ENCODE results near the gene PRELP.
A peak's percentile ranks its signal among the peaks of the same experiment; 100 is the strongest.

The PRELP gene

DNA sequence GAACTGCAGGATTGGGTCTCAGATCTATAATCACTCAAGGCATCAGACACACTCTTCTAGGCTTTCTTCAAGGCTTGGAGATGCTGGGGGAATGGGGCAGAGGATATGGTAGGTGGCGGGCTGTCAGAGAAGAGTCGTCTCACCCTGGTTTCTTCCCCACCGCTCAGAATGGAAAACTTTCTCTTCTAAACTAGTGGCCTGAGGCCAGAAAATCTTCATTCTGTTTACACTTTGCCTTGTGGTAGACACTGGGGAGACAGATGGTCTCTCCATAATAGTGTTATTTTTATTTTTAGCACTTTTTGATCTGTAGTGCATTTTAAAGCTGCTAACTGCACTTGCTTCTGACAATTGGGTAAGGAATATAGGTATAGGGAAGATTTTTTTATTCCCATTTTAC, 2.6 kb downstream of the PRELP start:
- no peak for DNase-seq (ENCODE audit: low spot score)

DNA sequence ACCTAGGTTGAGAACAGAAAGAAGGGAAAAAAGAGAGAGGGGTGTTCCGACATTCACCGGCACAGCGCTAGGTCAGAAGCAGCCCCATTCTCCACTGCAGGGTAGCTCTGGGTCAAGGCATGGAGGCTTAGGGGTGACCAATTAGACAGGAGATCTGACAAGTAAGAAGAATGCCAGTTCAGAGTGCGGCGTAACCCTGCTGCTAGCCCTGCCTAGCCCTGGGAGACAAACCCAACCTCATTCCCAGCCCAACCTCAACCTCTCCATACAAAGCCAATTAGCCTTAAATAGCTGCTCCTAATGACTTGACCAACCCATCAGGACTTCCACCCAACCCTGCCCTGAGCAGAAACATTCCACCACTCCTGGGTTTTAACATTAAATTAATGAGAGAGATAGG, 3.4 kb downstream of the PRELP start:
- DNase-seq (ENCODE audit: low spot score) = no peak

DNA sequence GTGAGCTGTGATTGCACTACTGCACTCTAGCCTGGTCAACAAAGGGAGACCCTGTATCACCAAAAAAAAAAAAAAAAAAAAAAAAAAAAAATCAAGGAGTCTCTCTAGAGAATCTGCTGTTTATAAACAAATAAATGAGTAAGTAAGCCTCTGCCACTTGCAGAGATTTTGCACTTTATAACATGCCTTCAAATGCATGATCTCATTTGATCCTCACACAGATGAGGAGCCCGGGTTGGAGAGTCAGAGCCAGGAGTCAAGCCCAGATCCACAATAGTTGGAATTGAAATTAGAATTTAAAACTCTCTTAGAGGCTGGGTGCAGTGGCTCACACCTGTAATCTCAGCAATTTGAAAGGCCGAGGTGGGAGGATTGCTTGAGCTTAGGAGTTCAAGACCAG, 4.0 kb downstream of the PRELP start:
- DNase-seq (ENCODE audit: low spot score) = no peak

DNA sequence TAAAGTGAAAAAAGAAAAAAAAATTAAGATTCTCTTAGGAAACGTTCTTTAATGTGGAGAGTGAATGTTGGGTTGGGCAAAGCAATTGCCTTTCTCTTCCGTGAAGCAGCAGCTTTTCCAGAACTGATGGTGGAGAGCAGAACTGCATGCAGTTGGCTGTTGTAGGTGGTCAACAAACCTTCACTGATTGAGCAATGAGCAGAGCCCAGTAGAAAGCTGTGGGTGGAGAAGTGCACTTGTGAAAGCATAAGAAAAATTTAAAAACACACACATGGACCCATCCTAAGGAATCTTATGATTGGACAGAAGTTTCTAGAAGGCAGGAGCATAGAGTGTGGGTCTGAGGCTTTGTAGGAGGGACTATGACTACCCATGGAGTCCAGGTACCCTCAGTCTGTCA, 4.5 kb downstream of the PRELP start:
- DNase-seq (ENCODE audit: low spot score) = no peak

DNA sequence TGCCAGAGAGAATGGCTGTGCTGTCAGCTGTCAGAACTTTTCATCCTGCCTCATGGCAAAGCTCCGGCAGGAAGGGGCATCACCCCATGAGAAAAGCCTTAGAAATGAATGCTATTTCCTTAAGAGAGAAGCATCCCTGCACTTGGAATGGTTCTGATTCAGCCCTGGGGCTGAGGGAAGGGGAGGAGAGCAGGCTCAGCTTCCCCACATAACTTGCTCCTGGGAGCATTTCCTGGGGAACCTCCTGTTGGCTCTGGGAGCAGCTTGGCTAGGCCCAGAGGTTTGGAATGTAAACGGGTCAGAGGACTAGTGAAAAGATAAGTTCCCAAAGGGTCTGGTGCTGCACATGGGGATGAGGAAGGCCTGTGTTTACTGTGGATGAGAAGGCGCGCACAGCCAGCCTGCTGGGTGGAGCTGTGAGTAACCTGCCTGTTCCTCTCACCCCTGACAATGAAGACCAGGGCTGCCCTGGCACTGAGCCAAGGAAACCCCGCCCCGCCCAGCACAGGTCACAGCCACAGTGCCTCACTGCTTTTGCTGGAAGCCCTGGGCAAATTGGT, 5.0 kb downstream of the PRELP start:
- DNase-seq (ENCODE audit: low spot score) = peak; percentile 8

DNA sequence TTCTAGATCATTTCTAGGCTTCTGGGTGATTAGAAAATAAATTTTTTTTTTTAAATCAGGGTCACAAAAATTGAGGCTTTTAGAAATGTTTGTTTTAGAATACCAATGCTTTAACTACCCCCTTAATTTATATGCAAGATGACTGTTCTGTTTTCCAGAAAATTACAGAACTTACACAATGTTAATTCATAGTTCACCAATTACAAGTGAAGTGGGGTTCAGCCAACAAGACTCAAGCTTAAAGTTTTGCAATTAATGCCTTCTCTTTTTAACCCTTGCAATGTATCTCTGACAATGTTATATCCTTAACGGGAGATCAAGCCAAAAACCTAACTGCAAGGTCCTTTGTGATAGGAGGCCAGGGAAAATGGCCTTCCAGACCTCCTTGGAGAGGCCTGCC, 5.6 kb downstream of the PRELP start:
- no peak for DNase-seq (ENCODE audit: low spot score)

DNA sequence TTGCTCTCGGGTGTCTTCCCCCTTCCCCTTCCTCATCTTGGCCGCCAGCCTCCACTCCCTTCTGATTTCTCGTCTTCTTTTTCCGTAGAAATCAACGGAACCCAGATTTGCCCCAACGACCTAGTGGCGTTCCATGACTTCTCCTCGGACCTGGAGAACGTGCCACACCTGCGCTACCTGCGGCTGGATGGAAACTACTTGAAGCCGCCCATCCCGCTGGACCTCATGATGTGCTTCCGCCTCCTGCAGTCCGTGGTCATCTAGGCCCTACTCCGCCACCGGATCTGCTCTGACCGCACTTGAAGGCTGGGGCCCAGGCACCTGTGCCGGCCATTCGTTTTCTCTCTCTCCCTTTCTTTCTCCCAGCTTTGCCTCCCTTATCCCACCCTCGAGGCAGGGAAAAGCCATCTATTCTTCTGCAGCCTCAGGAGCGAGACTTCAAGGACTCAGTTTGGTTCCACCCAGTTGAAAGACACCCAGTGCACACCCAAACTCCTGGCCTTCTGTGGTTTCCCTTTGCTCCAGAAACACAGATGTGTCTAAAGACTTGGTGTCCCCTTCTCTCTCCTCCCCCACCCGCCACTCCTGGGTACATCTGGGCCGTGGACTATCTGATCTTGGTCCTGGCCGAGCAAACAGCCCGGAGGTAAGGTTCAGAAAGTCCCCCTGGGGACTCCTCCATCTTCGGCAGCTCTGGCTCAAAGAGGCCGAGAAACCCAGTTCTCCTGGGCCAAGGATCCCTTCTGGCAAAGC, 11.2 kb downstream of the PRELP start:
- no peak for DNase-seq (ENCODE audit: low spot score)

DNA sequence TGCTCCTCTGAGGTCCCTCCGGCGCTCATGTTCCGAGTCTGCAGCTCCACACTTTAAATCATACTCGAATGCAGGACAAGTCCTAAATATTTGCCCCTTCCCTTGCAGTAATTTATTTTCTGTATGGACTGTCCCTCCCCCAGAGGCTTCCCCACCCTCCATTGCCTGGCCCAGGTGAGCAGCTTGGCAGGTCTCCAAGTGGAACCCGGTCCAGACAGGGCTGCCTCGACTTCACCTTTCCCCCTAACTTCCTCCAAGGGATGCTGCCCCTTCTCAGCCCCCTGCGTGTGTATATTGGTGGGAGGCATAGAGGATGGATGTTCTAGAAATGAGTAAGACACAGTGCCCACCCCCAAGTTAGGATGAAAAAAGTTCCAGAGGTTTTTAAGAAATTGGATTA, 12.9 kb downstream of the PRELP start:
- DNase-seq (ENCODE audit: low spot score) = no peak

DNA sequence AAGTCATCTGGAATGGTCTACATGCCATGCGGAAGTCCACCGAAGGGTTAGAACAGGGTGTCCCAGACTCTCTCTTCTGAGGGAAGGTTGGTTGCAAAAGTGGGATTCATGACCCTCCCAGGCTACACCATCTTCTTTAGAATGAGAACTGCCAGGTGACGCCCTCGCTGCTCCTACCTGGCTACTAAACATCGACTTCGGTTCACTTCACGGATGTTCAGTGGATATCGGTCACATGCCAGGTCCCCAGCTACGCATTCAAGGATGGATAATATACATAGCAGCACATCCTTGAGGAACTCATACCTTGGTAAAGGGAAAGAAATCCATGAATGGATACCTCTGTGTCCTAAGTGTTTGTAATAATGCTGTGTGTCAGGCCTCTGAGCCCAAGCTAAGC, 15.0 kb downstream of the PRELP start:
- no peak for DNase-seq (ENCODE audit: low spot score)

DNA sequence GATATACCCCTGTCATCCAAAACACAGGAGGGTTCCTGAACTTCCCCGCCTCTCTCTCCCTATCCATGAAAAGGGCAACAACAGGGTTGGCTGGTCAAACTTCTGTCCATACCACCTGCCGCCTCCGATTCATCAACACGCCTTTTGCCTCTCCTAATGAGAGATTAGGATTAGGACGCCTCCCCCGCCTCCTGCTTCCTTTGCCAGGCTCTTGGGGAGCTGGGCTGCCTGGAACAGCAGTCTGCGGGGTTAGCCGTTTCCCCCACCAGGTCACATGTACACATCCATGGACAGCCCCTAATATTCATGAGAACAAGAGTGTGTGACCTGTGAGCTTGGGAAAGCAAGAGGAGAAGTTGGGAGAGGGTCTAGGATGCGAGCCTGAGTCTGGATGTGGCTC, 16.1 kb downstream of the PRELP start:
- no peak for DNase-seq (ENCODE audit: low spot score)

DNA sequence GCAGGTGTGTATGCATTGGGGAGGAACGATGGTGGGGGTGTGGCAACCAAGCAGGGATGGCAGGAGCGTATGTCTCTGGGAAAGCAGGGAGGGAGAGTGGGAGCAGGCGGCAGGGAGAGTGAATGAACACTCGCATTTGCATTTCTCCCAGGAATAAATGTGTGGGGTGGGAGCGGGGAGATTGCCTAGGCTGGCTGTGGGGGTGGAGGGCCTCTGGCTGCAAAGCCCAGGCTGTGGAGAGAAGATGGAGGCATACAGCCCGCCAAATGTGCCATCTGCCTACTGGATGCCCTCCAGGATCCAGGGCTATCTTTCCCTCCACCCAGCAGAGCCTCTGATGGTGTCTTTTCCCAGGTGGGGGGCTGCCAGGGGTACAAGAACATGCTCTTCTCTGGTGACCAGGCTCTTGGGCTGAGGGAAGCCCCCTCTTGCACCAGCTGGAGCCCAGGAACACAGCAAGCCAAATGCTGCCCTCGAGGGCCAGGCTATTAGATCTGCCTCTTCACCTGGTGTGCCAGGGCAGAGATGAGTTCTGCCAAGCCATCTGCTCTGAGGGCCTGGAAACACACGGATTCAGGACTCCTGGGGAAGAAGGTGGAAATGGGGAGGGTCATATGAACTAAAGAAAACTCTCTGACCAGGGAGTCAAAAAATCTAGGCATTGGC, 16.6 kb downstream of the PRELP start:
- no peak for DNase-seq (ENCODE audit: low spot score)

DNA sequence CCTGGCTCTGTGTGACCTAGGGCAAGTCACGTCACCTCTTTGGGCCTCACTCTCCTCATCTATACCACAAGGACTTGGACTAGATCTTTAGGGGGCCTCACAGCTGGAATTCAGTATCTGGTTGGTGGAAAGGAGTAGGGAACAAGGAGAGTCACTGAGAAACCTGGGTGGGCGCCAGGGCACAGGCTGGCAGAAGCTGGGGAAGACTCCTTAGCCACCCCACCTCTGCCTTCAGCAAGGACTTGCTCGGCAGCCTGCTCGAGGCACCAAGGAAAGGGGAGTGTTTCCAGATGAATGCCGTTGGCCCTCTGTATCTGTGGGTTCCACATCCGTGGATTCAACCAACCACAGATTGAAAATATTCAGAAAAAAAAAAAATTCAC, 17.1 kb downstream of the PRELP start:
- DNase-seq (ENCODE audit: low spot score) = no peak

DNA sequence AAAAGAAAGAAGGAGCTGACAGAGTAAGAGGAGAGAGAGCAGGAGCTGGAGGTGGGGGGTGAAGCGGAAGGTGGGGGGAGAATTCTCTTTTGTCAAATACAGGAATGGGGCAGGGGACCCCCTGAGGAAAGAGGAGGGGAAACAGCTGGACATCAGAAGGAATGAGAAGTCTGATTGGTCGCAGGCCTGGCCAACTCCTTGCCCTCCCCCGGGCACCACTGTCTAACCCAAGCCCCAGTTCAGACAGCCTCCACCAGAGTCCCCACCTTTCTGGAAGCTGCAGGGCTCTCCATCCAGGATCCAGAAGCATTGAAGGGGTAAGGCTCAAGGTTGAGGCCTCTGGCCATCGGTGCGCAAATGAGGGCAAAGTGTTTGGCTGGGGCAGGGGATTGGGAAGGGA, 18.3 kb downstream of the PRELP start, which contains the start of gene OPTC:
TSS of gene OPTC (plus strand) at position 253 of the 400 bp plus-strand sequence. CDS start 1,853 bp downstream, outside the sequence.
- no peak for DNase-seq (ENCODE audit: low spot score)

DNA sequence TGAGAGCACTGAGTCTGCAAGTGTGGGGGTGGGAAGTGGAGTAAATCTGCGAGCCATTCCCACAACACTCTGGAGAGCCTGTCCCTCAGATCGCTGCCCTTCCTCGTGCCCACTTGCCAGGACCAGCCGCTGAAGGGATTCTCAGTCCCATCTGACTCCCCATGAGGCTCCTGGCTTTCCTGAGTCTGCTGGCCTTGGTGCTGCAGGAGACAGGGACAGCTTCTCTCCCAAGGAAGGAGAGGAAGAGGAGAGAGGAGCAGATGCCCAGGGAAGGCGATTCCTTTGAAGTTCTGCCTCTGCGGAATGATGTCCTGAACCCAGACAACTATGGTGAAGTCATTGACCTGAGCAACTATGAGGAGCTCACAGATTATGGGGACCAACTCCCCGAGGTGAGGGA, 20.2 kb downstream of the PRELP start:
- DNase-seq (ENCODE audit: low spot score) = no peak

DNA sequence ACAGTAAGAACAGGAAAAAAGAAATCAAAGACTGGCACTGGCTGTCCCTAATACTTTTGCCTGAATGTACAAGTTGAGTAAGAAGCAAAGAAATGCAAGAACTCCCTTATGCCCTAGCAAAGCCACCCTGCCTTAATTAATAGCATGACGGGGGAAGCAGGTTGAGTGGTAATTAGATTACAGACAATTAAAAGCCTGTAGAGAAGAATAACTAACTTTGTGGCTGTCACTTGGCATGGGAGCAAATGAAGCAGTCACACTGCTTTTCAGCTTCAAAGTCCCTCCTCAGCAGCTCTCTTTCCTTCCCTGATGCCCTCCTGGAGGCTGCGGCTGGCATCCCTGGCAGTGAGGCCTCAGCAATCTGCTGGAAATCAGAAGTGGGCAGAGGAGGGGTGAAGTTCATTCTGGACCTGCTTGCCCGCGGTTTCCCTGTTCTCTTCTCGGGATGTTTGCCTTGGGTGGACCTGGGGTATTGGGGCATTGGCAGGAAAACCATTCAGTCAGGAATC, 21.7 kb downstream of the PRELP start:
- no peak for DNase-seq (ENCODE audit: low spot score)

DNA sequence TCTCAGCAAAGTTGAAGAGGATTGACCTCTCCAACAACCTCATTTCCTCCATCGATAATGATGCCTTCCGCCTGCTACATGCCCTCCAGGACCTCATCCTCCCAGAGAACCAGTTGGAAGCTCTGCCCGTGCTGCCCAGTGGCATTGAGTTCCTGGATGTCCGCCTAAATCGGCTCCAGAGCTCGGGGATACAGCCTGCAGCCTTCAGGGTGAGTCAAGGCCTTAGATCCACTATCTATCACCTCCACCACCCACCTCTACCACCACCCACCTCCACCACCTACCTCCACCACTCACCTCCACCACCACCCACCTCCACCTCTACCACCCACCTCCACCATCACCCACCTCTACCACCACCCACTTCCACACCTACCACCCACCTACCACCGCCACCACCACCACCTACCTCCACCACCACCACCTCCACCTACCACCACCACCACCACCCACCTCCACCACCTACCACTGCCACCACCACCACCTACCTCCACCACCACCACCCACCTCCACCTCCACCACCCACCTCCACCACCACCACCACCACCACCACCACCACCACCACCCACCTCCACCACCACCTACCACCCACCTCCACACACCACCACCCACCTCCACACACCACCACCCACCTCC, 24.2 kb downstream of the PRELP start:
- no peak for DNase-seq (ENCODE audit: low spot score)

DNA sequence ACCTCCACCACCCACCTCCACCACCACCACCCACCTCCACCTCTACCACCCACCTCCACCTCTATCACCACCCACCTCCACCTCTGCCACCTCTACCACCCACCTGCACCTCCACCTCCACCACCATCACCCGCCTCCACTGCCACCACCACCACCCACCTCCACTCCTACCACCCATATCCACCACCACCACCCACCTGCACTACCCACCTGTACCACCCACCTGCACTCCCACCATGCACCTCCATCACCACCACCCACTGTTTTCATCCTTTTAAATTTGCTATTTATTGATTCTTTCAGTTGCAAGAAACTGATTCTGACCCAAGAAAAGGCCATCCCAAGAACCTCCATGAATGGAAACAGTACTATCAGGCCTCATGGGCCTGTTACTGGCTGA, 24.7 kb downstream of the PRELP start:
- DNase-seq (ENCODE audit: low spot score) = no peak

DNA sequence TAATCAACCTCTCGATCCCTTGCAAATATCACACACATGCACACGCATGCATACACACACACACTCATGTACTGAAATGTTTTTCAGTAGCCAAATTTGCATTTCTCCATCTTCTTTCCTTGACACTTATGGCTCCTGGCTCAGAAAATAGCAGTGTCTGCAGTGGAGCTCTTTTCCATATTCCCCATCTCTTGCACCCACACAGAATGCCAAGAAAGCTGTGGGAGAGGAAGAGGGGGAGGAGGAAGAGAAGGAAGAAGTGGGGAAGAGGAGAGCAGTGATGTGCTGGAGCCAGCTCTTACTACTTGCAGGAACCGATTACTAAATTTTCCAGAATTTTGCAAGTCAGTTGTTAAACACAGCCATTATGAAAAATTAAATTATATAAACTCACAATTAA, 28.2 kb downstream of the PRELP start:
- no peak for DNase-seq (ENCODE audit: low spot score)

DNA sequence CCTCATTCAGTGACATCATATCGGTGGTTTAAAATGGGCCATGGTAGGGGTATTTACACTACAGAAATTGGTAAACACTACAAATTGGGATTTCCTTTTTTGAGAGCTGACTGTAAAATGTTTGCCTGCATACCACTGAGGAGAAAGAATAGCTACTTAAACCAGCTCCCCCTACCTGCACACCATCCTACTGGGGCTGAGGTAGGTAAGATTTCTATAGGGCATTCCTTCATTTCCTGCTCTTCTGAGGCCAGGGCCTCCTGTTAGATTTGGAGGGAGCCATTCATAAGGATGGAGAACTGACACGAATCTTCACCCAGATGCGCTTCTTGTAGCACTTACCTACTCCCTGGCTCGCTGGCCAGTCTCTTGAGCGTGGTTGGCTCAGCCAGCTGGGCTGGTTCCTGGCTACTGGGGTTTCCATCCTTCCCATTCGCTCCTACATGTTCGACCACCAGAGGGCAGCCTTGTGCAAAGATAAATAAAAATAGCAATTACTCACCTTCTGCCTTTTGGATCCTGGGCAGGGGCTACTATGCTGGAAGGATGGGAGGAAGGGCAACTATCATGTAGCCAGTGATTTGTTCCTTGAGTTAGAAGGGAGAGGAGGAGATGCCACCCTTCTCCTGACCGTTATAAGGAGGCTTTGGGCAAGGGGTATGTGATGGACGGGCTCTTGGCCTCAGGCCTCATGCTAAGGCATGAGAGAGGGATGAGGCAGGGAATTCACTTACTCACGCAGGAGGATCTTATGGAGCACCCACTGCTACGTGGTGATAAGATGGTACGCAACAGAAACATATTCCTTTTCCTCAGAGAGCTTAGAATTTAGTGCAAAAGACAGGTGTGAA, 29.0 kb downstream of the PRELP start:
- peak; percentile 71 for DNase-seq (ENCODE audit: low spot score)

DNA sequence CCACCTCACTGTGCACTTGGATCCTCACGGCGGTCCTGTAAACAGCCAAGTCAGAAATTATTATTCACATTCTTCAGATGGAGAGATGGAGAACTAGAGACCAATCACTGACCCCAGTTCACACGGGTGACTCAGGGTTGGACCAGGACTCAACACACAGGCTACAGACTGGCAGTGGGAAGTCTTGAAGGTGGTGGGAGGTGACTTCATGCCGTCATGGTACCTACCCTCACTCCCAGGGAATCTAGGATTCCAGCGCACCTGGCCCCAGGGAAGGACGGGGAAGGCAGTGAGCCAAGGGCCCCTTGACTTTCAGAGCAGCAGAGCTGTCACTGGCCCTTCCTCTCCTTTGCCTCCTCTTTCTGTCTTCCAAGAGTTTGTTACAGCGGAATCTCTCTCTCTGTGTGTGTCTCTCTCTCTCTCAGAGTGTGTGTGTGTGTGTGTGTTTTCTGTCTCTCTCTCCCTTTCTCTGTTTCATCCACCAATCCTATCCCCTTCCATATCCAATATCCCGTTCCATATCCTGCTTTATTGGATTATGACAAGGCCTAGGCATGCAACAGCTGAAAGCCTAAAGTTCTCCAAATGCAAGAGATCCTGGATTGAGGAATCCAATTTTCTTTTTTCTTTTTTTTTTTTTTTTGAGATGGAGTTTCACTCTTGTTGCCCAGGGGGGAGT, 30.1 kb downstream of the PRELP start:
- no peak for DNase-seq (ENCODE audit: low spot score)

DNA sequence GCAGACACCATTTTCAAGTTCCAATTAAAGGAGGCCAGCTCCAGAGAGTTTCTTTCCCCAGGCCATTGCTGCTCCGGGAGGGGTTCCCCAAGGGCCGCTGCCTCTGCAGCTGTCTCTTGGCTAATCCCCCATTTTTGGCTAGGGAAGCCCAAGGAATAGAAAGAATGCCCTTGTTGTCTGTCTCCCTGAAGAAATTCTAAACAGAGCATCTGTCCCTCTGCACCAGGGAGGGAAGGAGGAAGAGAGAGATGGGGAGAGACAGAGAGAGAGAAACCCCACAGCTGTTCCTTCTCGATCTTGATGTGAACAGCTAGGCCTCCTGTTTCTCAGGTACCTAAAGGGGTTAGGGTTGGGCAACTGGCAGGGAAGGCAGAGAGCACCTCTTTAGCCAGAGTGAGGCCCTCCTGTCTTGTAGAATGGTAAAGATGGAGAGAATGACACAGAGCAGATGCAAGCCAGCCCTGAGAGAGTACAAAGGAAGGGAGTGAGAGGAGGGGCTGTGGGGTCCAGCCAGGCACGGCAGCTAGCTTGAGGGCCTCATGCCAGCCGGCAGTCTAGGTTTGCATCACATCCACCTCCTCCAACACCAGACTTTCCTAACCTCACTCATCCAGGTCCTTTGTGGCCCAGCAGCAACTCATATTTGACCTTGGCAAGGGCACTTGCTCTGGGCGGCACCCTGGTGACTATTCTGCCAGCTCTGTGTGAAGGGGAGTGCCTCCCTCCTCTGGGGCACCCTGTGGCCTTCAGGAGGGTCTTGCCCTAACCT, 31.4 kb downstream of the PRELP start:
- no peak for DNase-seq (ENCODE audit: low spot score)

All from RKO (cell line).